Activated T-helper 9 cell treated with anti-CD3 and anti-CD28 coated beads, Interleukin-2, amount 50 U/mL, for 16 hours (primary cell): Measurements from ENCODE around the gene CACNA1H.
"Not testable (repeated sequence)": the region's sequence is repeated elsewhere in the genome, so short reads cannot be mapped to it uniquely, and the experiment has no call there.

Source experiments
- DNase-seq: peaks from one replicate; pipeline ENCODE4 v3.0.0-alpha.2; 2020; ENCODE audit warnings: low read depth

CACNA1H gene

GRCh38 chr16:1174477-1175357 lies 21.8 kb downstream of the CACNA1H start:
- no peak for DNase-seq

GRCh38 chr16:1175566-1176279 lies 22.8 kb downstream of the CACNA1H start:
- DNase-seq: no peak

GRCh38 chr16:1176280-1176897 lies 23.5 kb downstream of the CACNA1H start:
- no peak for DNase-seq

- no peak for DNase-seq
Measured at GRCh38 chr16:1177053-1177452, 24.1 kb downstream of the CACNA1H start.

- DNase-seq: no peak
Measured at GRCh38 chr16:1177750-1178149, 24.8 kb downstream of the CACNA1H start.

- DNase-seq: no peak
Measured at GRCh38 chr16:1178295-1178910, 25.5 kb downstream of the CACNA1H start.

- no peak for DNase-seq
Measured at GRCh38 chr16:1180549-1181403, 27.9 kb downstream of the CACNA1H start.

GRCh38 chr16:1181404-1182315 lies 28.8 kb downstream of the CACNA1H start:
- no peak for DNase-seq

GRCh38 chr16:1182316-1182671 lies 29.4 kb downstream of the CACNA1H start:
- DNase-seq: no peak

GRCh38 chr16:1182950-1183907 lies 30.3 kb downstream of the CACNA1H start:
- no peak for DNase-seq

- DNase-seq: no peak
Measured at GRCh38 chr16:1184156-1184868, 31.4 kb downstream of the CACNA1H start.

- DNase-seq: no peak
Measured at GRCh38 chr16:1184980-1185379, 32.1 kb downstream of the CACNA1H start.

GRCh38 chr16:1185460-1186207 lies 32.7 kb downstream of the CACNA1H start:
- not testable (repeated sequence) for DNase-seq

- no peak for DNase-seq
Measured at GRCh38 chr16:1188432-1189189, 35.7 kb downstream of the CACNA1H start.

- DNase-seq: no peak
Measured at GRCh38 chr16:1189455-1189854, 36.5 kb downstream of the CACNA1H start.

- DNase-seq: not testable (repeated sequence)
Measured at GRCh38 chr16:1190789-1191188, 37.9 kb downstream of the CACNA1H start.
